ENCODE data around the gene CTNNB1.
A peak's percentile ranks its signal among the peaks of the same experiment; 100 is the strongest.

Gene CTNNB1

DNA sequence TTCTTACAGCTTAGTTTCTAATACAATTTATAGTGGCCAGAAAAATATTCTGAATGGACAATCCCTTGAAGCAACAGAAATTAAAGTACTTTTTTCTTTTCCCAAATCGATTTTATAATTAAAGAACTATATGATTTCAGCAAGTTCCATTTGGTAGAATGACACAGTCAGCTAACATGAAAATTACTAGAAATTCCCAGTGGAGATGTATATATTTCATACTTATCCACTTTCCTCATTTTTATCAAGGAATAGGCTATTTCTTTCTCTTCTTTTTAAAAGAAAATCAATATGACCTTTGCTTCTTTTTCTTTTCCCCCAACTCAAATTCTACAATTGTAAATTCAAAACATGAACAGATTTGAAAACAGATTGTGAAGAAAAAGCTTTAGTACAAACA is 6.4 kb upstream of the CTNNB1 start:
- no peak for DNase-seq (ENCODE audit: low read depth)

DNA sequence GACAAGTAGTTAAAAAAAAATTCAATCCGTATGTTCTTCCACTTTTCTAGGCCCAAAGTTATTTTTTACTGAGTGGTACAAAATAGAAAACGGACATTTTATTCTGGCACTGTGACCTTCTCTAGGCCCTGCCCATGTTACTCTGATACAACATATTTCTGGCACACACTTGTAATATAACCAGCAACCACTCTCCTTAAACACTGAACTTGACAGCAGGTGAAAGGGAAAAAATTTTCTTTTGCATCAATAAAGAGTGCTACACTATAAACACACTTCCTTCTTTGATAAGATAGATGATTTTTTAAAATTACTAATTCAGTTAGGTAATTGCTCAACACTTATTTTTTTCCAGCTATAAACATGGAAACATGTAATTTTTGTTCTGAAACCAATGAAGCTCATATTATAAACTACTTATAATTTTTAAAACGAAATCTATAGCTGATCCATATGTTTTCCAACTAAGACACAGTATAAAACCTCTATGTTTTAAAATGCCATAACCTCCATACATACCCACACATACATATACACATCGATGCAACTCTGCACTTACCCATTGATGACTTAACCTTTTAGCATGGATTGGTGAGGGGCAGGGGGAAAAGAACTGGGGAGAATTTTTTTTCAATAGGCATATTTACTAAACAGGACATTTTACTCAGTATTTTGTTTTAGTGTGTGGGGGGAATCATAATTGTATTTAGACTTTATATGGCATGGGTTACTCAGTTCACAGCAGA is 5.3 kb upstream of the CTNNB1 start:
- DNase-seq (ENCODE audit: low read depth): no peak

GRCh38 chr3:41194701-41195100 is 4.6 kb upstream of the CTNNB1 start:
- no peak for DNase-seq (ENCODE audit: low read depth)

DNA sequence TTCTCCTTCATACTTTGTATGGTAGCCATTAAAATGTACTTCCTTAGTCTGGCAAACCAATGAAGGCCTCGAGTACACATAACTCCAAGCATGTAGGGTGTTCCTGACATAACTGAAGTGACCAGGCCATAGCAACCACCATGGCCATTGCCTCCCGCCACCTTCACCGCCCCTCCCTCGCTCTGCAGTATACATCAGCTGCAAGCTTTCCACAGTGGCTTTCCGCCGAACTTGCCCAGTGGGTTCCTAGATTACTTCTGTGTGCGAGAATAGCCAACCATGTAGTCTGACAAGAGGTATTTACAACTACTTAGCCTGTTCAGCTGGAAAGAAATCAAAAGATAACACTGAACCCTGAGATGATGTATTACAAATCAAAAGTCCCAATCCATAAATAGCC is 3.4 kb upstream of the CTNNB1 start:
- DNase-seq (ENCODE audit: low read depth): no peak

DNA sequence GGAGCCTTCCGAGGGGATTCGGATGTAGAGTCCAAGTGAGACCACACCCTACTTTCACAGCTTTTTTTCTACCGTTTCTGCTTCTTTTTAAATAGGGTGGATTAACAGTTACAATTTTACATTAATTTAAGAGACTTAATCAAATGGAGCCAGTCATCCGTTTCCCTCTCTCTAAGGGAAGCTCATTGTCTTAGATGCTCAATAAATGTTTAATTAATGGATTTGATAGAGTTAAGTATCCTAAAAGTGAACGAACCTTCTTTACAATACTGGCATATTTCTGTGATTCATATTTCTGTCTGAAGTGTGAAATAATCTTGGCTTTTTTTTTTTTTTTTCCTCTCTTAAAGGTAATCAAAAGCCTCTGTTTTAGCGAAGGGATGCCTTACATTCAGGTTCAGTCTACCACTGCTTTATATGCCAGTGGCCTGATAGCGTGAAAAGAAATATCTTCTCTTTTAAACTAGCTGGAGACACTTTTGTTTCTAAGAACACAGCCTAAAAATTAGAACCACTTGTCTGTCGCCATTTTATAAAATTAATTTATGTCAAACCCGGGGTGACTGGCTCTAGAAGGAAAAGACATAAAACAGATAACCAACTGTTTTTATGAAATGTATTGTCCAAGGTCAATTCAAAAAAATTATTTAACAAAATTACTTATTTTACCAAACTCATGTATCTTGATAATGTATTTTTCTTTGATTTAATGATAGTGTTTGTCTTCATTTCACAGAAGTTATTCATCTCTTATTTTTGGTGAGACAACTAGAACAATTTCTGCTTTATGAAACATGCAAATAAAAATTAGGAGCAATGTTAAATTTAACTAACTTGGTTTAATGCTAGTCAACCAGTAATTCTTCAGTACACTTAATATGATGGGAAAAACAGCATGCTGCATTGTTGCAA is 2.5 kb upstream of the CTNNB1 start:
- no peak for DNase-seq (ENCODE audit: low read depth)

GRCh38 chr3:41198046-41198445 is 1.3 kb upstream of the CTNNB1 start:
- no peak for DNase-seq (ENCODE audit: low read depth)

GRCh38 chr3:41198526-41198925 is 779 bp upstream of the CTNNB1 start:
- DNase-seq (ENCODE audit: low read depth): no peak

- peak; percentile 19 for DNase-seq (ENCODE audit: low read depth)
Observed at GRCh38 chr3:41199866-41200668, 762 bp downstream of the CTNNB1 start.

DNA sequence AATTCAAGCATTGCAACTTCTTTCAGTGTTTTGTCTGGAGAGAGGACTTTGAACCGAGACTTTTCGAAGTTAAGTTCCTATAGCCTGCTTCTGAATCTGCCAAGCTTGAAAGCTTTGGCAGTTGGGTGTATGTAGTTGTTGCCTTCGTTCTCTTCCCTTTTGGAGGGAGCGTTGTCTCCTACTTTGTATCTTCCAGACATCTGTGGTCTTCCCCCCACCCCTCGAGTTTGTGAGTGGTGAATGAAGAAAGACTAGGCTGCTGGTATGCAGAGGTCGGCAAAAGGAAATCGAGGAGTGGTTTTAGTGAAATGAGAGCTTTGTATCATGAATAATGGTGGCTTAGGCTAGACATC is 1.3 kb downstream of the CTNNB1 start:
- DNase-seq (ENCODE audit: low read depth): no peak

GRCh38 chr3:41202075-41202833 is 2.9 kb downstream of the CTNNB1 start:
- no peak for DNase-seq (ENCODE audit: low read depth)

DNA sequence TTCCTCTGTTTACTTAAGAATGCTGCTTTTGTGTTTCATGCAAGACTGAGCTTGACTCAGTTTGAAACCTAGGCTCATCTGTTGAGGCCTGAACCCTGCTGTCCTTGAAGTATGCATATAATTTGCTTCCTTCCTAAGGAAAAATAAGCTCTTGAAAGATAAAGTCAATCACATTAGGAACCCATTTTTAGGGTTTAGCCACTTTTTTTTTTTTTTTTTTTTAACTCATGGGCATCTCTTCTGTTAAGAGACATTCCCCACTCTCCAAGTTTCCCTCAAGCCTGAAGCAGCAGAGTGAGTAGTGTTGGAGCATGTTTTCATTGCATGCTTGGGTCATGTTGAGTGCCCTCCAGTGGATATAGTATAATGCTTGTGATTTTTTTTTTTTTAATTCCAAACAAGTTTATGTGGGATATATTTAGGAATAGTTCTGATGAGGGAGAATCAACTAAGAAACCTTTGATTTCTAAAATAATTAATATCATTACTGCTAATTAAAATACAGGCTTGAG is 3.6 kb downstream of the CTNNB1 start:
- no peak for DNase-seq (ENCODE audit: low read depth)

DNA sequence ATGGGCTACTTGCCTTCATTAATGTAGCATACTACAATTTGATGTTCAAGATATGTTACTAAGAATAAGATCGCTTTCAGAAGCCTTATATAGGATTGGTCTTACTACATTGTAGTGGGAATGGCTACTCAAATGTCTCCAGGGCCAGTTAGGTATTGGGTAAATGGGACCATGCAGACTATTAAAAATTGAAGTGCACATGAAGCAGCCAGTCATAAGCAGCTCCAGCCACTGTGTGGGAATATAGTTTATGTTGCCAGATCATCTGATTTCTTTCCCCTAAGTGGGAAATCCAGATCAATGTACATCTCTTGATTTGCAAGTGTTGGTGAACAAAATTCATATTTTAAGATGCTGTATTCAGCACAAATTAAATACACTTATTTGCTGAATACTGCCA is 5.1 kb downstream of the CTNNB1 start:
- no peak for DNase-seq (ENCODE audit: low read depth)

DNA sequence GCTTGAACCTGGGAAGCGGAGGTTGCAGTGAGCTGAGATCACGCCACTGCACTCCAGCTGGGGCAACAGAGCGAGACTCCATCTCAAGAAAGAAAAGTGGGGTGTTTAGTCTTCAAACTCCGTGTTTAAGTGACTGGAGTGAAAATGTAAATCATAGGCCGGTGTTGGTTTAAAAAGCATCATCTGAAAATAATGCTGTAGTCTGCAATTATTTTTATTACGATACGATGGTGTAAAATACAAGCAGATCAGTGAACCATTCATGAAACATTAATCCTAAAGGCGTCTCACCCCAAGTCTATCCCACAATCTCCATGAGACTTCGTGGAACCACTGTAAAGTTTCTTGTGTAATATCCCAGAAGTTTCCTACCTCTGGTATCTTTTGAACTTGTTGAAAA is 6.3 kb downstream of the CTNNB1 start:
- no peak for DNase-seq (ENCODE audit: low read depth)

- DNase-seq (ENCODE audit: low read depth): no peak
Observed at GRCh38 chr3:41207355-41207754, 8.1 kb downstream of the CTNNB1 start.

GRCh38 chr3:41208507-41209220 is 9.4 kb downstream of the CTNNB1 start:
- DNase-seq (ENCODE audit: low read depth): no peak

- DNase-seq (ENCODE audit: low read depth): no peak
Observed at GRCh38 chr3:41209646-41210045, 10.3 kb downstream of the CTNNB1 start.

DNA sequence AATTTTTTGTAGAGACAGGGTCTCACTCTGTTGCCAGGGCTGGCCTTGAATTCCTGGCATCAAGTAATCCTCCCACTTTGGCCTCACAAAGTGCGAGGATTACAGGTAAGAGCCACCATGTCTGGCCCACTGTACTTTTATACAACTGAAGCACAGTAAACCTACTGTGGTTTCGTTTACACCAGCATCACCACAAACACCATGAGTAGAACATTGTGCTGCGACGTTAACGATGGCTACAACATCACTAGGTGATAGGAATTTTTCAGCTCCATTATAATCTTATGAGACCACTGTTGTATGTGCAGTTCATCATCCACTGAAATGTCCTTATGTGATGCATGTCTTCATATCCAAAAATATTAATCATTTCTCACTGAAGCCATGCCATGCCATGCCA is 11.7 kb downstream of the CTNNB1 start:
- no peak for DNase-seq (ENCODE audit: low read depth)

DNA sequence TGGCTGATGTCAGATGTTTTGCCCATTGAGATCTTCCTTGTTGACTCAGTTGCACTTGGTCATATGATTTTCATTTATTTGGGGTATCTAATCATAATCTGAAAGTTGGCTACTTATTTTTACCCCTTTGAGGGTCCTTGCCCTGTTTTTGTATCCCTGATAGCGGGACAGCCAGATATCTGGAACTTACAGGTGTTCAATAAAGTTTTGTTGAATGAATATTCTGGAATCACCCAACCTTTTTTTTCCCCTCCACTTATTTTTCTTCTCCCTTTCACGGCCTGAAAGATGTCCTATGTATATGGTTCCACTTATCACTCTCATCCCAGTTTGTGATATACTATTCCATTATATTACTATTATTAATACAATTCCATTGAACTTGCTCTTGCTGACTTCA is 12.8 kb downstream of the CTNNB1 start:
- DNase-seq (ENCODE audit: low read depth): no peak

GRCh38 chr3:41213588-41213987 is 14.3 kb downstream of the CTNNB1 start:
- no peak for DNase-seq (ENCODE audit: low read depth)

- no peak for DNase-seq (ENCODE audit: low read depth)
Observed at GRCh38 chr3:41216422-41216821, 17.1 kb downstream of the CTNNB1 start.

DNA sequence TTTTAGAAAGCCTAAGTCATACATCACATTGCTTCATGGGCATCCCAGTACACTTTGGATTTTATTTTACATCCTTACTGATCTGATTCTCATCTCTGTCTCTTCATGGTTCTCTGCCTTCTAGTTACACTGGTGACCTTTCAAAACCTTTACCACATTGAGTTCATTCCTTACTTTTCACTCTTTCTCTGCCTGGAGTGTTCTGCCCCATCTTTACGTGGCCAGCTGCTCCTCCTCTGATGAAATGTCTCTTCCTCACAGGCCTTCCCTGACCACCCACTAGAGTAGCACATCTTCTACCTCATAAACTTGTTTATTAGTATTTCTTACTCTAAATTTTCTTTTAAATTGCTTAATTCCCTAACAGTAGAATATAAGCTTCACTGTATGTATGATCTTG is 17.7 kb downstream of the CTNNB1 start:
- no peak for DNase-seq (ENCODE audit: low read depth)
